Hepatocyte (in vitro differentiated cells): ENCODE measurements around the gene PFN3.

Experiments
- EZH2 ChIP-seq: fragments of 200-600 bp; sonication (generic); IDR thresholded peaks from 2 replicates; pipeline ENCODE4 v1.6.1; 2016; ENCODE audit warnings: antibody characterized with exemption, mild to moderate bottlenecking, borderline replicate concordance
- TF ChIP-seq, protein P1 (sequence below): fragments of 200-600 bp; sonication (generic); IDR thresholded peaks from 2 replicates; pipeline ENCODE4 v1.5.1; 2016; ENCODE audit warnings: antibody characterized with exemption, mild to moderate bottlenecking; ENCODE audit not compliant: poor library complexity

DNA sequence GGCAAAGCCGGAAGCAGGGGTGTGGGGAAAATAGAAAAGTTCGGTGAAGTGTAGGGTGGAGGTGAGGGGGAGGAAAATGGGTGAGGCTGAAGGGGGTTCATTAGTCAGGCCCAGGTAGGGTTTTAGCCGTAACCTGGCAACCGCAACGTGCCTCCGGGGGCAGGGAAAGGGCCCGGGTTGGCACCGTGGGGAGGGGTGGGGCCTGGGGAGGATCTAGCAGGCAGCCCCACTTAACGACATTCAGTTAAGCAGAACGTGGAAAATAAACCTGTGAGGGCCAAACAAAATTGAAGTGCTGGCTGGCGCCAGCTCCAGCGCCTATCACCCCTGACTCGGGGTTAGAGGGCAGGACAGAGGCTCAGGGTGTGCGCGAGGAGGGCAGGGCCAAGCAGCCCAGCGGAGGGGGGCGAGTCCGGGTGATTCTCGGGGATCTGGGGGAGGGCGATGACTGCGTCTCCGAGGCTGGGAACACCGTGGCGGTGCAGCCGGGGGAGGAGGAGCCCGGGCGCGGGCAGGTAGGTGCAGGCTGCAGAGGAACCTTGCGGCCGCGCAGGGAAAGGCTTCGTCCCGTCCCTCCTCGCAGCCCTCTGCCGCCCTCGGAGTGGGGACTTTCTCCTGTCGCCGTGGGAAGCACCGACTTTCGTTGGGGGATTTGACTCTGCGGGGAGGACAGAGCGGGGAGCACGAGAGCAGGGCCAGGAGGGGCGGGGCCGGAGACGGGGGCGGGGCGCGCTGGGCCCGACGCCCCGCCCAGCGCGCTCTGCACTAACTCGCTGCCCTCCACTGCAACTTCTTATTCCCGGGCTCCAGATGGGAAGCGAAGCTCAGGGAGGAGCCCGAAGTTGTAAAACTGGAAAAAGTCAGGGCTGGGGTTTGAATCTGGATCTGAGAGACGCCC is 37.6 kb downstream of the PFN3 start:
- TF ChIP-seq, protein P1, sequence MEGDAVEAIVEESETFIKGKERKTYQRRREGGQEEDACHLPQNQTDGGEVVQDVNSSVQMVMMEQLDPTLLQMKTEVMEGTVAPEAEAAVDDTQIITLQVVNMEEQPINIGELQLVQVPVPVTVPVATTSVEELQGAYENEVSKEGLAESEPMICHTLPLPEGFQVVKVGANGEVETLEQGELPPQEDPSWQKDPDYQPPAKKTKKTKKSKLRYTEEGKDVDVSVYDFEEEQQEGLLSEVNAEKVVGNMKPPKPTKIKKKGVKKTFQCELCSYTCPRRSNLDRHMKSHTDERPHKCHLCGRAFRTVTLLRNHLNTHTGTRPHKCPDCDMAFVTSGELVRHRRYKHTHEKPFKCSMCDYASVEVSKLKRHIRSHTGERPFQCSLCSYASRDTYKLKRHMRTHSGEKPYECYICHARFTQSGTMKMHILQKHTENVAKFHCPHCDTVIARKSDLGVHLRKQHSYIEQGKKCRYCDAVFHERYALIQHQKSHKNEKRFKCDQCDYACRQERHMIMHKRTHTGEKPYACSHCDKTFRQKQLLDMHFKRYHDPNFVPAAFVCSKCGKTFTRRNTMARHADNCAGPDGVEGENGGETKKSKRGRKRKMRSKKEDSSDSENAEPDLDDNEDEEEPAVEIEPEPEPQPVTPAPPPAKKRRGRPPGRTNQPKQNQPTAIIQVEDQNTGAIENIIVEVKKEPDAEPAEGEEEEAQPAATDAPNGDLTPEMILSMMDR, result no peak
- TF ChIP-seq EZH2, result no peak
